Activated naive CD8-positive, alpha-beta T cell (primary cell): Measurements from ENCODE around the gene MAP3K12.
A peak's percentile ranks its signal among the peaks of the same experiment; 100 is the strongest.

Experiments
- H3K27ac Mint-ChIP-seq: one replicate; pipeline ENCODE4 v1.8.0; 2021; ENCODE audit warnings: mixed read lengths
- H3K27me3 Mint-ChIP-seq: one replicate; pipeline ENCODE4 v1.8.0; 2021; ENCODE audit warnings: mixed read lengths
- H3K36me3 Mint-ChIP-seq: one replicate; pipeline ENCODE4 v1.8.0; 2021; ENCODE audit warnings: mixed read lengths
- H3K4me1 Mint-ChIP-seq: one replicate; pipeline ENCODE4 v1.8.0; 2021; ENCODE audit warnings: low read depth, mixed read lengths
- H3K4me3 Mint-ChIP-seq: one replicate; pipeline ENCODE4 v1.8.0; 2021; ENCODE audit warnings: mild to moderate bottlenecking, mixed read lengths
- H3K9me3 Mint-ChIP-seq: one replicate; pipeline ENCODE4 v1.8.0; 2021; ENCODE audit warnings: low read depth, mixed read lengths

MAP3K12 gene

DNA sequence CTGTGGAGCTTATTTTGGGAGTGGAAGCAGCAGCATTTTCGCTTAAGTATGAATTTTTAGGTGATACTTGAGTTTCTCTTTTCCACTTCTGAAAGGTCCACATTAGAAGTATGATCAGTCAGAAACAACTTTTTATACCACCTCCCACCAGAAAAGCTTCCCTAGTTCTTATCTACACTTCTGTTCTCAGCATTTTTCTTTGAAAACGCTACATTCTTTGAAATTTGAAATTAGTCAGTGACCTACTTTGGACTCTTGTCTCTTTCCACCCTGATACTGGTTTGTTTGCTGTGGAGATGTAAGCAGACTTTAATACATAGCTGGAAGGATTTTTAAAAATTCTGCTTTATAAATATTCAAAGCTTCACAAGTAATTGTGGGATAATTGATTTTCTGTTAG is 25.2 kb downstream of the MAP3K12 start:
- Mint-ChIP-seq H3K4me3 (peak overlapping the region; percentile 57), H3K36me3 (peaks cover 7% of the 10 kb centered on the region), H3K27me3 (no peaks in the 10 kb centered on the region), H3K27ac (peak overlapping the region; percentile 85), H3K4me1 (peaks cover 56% of the 10 kb centered on the region), H3K9me3 (no peaks in the 10 kb centered on the region)

DNA sequence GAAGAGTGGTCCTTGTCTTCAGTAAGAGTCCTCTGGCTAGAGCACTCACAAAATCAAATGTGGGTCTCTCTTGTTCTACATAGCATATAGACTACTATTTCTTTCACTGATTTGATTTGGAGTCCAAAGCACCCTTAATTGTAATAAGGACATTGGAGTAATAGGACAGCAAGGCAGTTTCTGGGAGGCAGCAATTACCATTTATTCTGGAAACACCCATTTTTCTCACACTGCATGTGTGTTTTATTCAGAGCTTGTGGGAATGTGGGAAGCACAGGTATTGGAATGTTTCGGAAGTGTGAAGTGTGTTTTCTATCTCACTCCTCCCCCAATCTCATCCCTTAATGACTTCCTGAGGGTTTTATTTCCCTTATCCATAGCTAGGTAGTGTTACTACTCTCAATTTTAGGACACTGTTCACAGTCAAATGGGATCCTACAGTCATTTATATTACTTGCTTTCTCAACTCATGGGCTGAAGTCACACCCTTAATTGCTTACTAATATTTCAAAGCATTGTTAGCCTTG is 27.1 kb downstream of the MAP3K12 start:
- peak overlapping the region; percentile 17 for H3K27ac Mint-ChIP-seq
- peaks cover 57% of the 10 kb centered on the region for H3K4me1 Mint-ChIP-seq
- H3K4me3 Mint-ChIP-seq, result no peak overlapping the region
- H3K36me3 Mint-ChIP-seq, result peaks cover 7% of the 10 kb centered on the region
- H3K27me3 Mint-ChIP-seq, result no peaks in the 10 kb centered on the region
- H3K9me3 Mint-ChIP-seq, result no peaks in the 10 kb centered on the region

DNA sequence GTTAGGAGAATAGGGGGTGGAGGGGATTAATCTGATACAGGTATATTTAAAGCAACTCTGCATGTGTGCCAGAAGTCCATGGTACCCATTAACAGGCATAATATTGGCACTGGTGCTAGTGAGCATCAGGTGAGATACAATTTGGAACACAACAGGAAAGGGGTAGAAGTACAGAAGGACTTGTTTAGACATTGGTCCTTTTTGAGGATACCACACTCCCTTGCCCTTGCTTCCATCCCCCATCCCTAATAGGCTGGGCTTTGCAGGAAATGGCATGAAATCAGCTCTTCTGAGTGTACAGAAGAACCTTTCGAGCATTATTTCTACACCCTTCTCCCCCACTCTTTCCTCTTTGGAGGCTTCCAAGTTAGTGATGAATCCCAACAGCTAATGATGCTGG is 31.0 kb downstream of the MAP3K12 start:
- Mint-ChIP-seq H3K4me1 (peaks cover 53% of the 10 kb centered on the region), H3K27ac (peak overlapping the region; percentile 18), H3K27me3 (no peaks in the 10 kb centered on the region), H3K9me3 (no peaks in the 10 kb centered on the region), H3K36me3 (peaks cover 7% of the 10 kb centered on the region), H3K4me3 (no peak overlapping the region)

DNA sequence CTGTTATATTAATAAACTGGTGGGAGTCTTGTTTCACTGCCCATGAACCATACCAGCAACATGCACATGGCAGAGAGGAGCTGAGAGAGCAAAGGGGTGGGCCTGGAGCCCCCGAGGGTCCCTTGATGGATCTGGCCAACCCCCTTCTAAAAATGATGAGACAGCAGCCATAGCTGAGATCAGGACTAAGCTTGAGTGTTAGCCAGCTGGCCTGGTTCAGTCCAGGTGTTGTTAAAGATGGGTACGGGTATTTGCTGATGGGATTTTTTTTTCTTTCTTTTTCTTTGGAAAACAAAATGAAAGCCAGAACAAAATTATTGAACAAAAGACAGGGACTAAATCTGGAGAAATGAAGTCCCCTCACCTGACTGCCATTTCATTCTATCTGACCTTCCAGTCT is 31.4 kb downstream of the MAP3K12 start:
- H3K27ac Mint-ChIP-seq, result peak overlapping the region; percentile 18

DNA sequence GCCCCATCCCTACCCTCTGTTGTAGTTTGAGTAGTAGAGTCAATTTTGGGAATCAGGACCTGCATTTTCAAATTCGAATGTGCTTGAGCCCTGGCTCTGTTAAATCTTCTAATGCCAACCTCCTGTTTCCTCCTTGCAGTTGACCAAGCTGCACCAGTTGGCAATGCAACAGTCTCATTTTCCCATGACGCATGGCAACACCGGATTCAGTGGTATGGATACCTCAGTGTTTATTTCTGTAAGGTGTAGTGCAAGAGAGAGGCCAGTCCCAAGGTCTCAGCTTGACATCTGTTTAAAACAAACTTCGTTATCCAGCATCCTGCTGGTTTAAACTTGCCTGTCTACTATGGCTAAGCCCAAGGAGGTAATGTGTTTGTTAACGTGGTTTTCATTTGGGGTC is 32.2 kb downstream of the MAP3K12 start:
- Mint-ChIP-seq H3K9me3 (no peaks in the 10 kb centered on the region), H3K4me1 (peaks cover 51% of the 10 kb centered on the region), H3K4me3 (no peak overlapping the region), H3K36me3 (peaks cover 7% of the 10 kb centered on the region), H3K27ac (peak overlapping the region; percentile 58), H3K27me3 (no peaks in the 10 kb centered on the region)

More for the DNA sequence above, 31.4 kb downstream of the MAP3K12 start:
- H3K4me3 Mint-ChIP-seq, result no peak overlapping the region
- H3K9me3 Mint-ChIP-seq, result no peaks in the 10 kb centered on the region
- no peaks in the 10 kb centered on the region for H3K27me3 Mint-ChIP-seq
- H3K4me1 Mint-ChIP-seq, result peaks cover 53% of the 10 kb centered on the region
- peaks cover 7% of the 10 kb centered on the region for H3K36me3 Mint-ChIP-seq

DNA sequence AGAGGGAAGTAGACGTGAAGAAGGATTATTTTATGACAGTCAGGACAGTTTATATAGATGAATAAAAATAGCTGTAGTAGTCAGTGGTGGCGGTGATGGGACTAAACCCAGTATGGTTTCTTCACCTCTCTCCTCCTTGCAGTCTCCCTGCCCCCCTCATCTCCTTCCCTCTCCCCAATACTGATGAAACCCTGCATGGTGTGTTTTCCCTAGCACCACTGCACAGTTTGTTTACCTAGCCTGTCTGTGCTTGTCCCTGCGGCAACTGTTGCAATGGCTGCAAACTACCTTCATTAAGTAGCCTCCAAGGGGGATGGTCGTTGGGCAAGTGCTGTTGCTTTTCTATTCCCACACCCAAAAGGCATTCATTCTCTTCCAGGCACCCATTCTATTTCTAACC is 32.6 kb downstream of the MAP3K12 start:
- Mint-ChIP-seq H3K4me3 (no peak overlapping the region), H3K27me3 (no peaks in the 10 kb centered on the region), H3K27ac (peak overlapping the region; percentile 58), H3K4me1 (peaks cover 47% of the 10 kb centered on the region), H3K36me3 (peaks cover 6% of the 10 kb centered on the region), H3K9me3 (no peaks in the 10 kb centered on the region)

DNA sequence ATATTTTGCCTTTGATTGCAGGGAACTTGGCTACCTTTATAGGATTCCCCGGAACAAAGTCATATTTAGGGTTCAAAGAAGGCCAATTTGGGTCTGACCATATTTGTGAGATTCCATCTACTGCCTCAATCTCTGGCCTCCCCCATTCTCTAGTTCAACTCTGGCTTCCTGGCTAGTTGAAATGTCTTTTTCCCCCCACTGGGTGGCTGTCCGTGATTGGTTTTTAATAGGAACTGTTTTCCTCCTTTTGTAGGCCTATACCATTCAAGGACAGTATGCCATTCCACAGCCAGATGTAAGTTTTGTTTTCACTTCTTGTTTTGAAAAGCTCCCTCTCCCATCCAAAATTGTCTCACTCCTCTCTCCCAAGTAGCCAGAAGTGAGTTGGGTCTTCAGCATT is 33.6 kb downstream of the MAP3K12 start:
- peaks cover 49% of the 10 kb centered on the region for H3K4me1 Mint-ChIP-seq
- no peaks in the 10 kb centered on the region for H3K9me3 Mint-ChIP-seq
- peak overlapping the region; percentile 55 for H3K27ac Mint-ChIP-seq
- H3K36me3 Mint-ChIP-seq, result peaks cover 5% of the 10 kb centered on the region
- H3K27me3 Mint-ChIP-seq, result no peaks in the 10 kb centered on the region
- no peak overlapping the region for H3K4me3 Mint-ChIP-seq

DNA sequence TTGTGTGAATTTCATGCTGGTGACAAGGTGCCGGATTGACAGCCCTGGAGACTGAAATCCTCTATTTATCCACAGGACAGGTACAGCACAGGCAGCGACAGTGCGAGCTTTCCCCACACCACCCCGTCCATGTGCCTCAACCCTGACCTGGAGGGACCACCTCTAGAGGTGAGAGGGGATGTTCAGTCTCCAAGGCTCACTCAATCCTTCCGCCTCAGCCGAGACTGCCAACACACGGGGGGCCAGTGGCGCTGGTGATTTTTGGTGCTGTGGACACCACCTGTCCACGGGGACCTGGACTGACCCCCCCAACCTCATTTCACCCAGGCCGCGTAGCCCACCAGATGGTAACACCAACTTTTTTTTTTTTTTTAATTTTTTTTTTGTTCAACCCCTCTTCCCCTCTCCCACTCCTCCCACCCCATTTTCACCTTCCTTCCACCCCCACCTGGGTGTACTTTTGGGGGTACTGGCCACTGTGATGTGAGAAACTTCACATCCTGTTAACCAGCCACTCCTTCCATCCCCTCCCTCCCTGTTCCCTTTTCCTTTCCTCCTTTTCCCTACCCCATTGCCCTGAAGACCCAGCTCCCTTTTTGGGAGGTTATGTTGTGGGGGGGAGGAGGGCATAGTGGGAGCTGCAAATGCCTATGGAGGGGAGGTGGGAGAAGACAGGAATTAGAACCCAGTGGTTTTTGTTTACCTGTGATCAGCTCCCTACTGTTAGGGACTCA is 34.4 kb downstream of the MAP3K12 start:
- Mint-ChIP-seq H3K27ac (peak overlapping the region; percentile 54), H3K4me3 (no peak overlapping the region), H3K36me3 (peaks cover 6% of the 10 kb centered on the region), H3K4me1 (peaks cover 54% of the 10 kb centered on the region), H3K9me3 (no peaks in the 10 kb centered on the region), H3K27me3 (no peaks in the 10 kb centered on the region)

DNA sequence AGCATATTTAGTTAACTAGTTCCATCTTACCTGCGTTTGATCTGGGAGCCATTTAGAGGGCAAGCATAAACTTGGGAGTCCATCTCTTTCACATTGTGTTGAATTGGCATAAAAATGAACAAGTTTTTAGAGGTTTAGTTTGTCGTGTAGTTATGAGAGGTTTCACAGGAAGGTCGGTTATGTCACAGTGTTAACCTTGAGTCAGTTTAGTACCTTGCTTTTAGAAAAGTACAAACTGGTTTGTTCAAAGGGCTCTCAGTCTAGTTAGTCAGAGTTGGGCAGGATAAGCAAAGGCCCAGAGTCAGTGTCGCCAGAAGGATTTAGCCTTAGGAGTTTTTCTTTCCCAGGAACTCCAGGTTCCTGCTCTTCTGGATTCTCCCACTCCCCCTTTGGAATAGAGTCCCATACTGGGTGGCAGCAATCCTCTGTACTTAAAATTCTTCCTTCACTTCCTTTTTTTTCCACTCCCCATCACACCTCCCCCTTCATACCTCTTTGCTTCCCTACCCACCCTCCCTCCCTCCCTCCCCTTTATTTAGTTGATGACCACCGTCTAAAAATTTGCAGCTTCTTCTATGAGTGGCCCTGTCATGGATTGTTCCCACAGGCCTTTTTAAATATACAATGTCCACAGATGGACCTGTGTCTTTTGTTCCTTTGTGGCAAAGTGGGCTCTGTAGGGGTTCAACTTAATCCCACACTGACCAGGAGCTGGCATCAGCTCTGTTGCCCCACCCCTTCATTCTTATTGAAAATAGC is 35.3 kb downstream of the MAP3K12 start:
- Mint-ChIP-seq H3K27ac (peak overlapping the region; percentile 66), H3K4me3 (no peak overlapping the region), H3K27me3 (no peaks in the 10 kb centered on the region), H3K4me1 (peaks cover 59% of the 10 kb centered on the region), H3K9me3 (no peaks in the 10 kb centered on the region), H3K36me3 (peaks cover 6% of the 10 kb centered on the region)

DNA sequence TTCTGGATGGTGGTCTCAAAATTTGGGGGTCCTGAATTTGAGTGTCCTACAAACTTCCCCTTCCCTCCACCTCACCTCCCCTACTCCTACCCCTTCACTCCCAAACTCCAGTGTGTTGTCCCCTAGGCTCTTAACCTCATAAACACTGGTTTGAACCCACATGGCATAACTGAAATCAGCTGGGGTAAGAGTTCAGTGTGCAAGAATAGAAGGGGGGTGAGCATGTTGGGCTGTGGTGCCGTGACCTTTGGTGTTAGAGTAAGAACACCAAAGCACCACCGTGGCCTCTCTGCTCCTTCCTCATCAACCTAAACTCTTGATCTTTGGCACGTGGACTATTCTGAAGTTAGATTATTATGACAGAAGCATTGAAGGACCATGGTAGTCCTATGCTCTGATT is 36.3 kb downstream of the MAP3K12 start:
- H3K4me1 Mint-ChIP-seq, result peaks cover 59% of the 10 kb centered on the region
- peaks cover 6% of the 10 kb centered on the region for H3K36me3 Mint-ChIP-seq
- peak overlapping the region; percentile 66 for H3K27ac Mint-ChIP-seq
- H3K4me3 Mint-ChIP-seq, result no peak overlapping the region
- H3K9me3 Mint-ChIP-seq, result no peaks in the 10 kb centered on the region
- H3K27me3 Mint-ChIP-seq, result no peaks in the 10 kb centered on the region

DNA sequence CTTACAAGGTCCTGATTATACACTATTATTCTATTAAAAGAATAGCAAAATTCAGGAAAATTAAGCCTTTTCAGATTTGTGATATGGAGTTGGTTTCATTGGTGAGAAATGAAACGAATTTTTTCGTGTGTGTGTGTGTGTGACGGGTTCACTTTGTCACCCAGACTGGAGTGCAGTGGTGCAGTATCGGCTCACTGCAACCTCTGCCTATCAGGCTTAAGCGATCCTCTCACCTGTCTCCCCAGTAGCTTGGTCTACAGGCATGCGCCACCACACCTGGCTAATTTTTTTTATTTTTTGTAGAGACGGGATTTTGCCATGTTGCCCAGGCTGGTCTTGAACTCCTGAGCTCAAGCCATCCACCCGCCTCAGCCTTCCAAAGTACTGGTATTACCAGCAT is 37.7 kb downstream of the MAP3K12 start:
- Mint-ChIP-seq H3K27ac (no peak overlapping the region), H3K27me3 (no peaks in the 10 kb centered on the region), H3K9me3 (no peaks in the 10 kb centered on the region), H3K36me3 (peaks cover 6% of the 10 kb centered on the region), H3K4me3 (no peak overlapping the region), H3K4me1 (peaks cover 55% of the 10 kb centered on the region)

DNA sequence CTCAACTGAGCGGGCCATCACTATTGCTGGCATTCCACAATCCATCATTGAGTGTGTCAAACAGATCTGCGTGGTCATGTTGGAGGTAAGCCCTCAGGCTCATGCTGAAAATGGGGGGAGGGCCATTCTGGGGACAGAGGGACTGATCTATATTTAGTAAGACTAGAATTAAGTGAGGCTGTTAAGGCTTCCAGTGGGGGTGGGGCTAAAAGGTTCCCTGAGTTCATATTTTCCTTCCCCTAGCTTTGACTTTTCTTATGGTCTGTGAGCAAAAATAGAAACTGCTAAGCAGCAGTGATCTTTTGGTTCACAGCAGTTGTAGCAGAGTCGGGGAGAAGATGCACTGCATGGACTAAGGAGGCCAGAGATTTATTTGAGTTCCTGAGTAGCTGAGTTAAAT is 38.2 kb downstream of the MAP3K12 start:
- H3K4me1 Mint-ChIP-seq, result peaks cover 52% of the 10 kb centered on the region
- H3K36me3 Mint-ChIP-seq, result peaks cover 8% of the 10 kb centered on the region
- no peaks in the 10 kb centered on the region for H3K27me3 Mint-ChIP-seq
- H3K9me3 Mint-ChIP-seq, result no peaks in the 10 kb centered on the region
- H3K27ac Mint-ChIP-seq, result peak overlapping the region; percentile 66
- H3K4me3 Mint-ChIP-seq, result peak overlapping the region; percentile 6

DNA sequence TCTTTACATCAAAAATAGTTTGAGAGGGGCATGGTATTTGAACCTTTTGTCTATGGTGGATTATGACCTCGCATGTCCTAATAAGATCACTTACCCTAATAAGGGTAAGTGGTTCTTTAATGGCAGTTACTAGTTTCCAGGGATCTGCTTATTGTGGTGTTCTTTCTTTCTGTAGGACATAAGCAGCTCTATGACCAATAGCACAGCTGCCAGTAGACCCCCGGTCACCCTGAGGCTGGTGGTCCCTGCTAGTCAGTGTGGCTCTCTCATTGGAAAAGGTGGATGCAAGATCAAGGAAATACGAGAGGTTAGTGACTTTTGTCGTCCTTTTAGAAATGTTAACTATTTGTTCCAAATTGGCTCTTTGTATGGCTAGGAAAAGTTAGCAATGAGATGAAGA is 40.2 kb downstream of the MAP3K12 start:
- Mint-ChIP-seq H3K27ac (peak overlapping the region; percentile 22), H3K4me3 (no peak overlapping the region), H3K36me3 (peaks cover 13% of the 10 kb centered on the region), H3K4me1 (peaks cover 57% of the 10 kb centered on the region), H3K27me3 (no peaks in the 10 kb centered on the region), H3K9me3 (no peaks in the 10 kb centered on the region)

DNA sequence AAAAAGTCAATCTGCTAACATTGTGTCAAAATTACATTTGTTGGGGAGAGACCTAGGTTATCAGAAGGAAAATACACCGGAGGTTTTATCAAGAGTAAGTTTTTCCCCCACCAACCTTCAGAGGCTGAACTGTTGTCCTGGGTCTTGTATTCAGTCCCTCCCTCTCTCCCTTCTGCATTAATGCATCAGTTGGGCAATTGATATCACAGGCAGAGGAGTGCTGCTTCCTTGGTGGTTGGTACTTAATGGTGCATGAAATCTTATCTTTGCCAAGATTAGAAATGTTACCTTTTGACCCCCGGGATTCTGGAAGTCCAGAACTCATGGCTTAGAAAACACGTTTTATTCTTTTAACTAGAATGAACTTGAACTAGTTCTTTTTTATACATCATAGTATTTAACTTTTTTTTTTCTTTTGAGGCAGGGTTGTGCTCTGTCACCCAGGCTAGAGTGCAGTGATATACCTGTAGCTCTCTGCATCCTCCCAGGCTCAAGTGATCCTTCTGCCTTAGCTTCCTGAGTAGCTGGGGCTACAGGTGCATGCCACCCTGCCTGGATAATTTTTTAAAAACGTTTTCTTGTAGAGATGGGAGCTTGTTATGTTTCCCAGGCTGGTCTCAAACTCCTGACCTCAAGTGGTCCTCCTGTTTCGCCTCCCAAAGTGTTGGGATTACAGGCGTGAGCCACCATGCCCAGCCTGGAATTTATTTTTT is 42.4 kb downstream of the MAP3K12 start:
- no peaks in the 10 kb centered on the region for H3K9me3 Mint-ChIP-seq
- peaks cover 11% of the 10 kb centered on the region for H3K36me3 Mint-ChIP-seq
- no peak overlapping the region for H3K4me3 Mint-ChIP-seq
- peaks cover 54% of the 10 kb centered on the region for H3K4me1 Mint-ChIP-seq
- peak overlapping the region; percentile 34 for H3K27ac Mint-ChIP-seq
- H3K27me3 Mint-ChIP-seq, result no peaks in the 10 kb centered on the region

DNA sequence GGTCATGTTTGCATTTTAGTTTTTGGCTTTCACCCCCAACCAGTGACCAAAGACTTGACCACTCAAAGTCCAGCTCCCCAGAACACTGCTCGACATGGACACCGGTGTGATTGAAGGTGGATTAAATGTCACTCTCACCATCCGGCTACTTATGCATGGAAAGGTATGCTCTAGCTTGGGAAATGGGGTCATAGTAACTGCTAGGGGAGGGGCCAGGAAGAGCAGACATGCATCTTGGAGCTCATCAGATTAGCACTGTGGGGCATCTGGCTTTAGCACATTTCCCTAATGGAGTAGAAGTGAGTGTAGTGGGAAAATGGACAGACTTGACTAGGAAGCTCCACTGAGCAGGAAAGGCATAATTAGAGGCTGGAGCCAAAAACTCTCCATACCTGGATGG is 44.6 kb downstream of the MAP3K12 start:
- Mint-ChIP-seq H3K4me3 (peak overlapping the region; percentile 98), H3K4me1 (peaks cover 43% of the 10 kb centered on the region), H3K27me3 (no peaks in the 10 kb centered on the region), H3K27ac (peak overlapping the region; percentile 91), H3K36me3 (peaks cover 7% of the 10 kb centered on the region), H3K9me3 (no peaks in the 10 kb centered on the region)
